Heart left ventricle (tissue), 13 donors: ENCODE measurements around the gene FOXN4.

Experiments used
- POLR2A ChIP-seq, 2 donors: fragments of 450-650 bp; IDR thresholded peaks; one replicate each; pipeline ENCODE4 v1.6.1; 2017; ENCODE audit warnings: antibody characterized with exemption in 2 of 2, mild to moderate bottlenecking in 2 of 2, moderate library complexity in 2 of 2
- TF ChIP-seq, protein P1 (sequence below), 12 donors: fragments of 200-600 bp; sonication (generic) in 4 of 12; IDR thresholded peaks; one replicate each; pipeline versions ENCODE4 v1.5.0 to v1.8.0; 2018 to 2022; ENCODE audit warnings: antibody characterized with exemption in 12 of 12, mild to moderate bottlenecking in 5 of 12
- donor health status: ischemic (EF 13 %, LVEDD 7.1; RV severe dilation, severe dysfunction).
- donor health status: DM: no; HTN: yes; CAD: no.
- donor health status: DM: no; HTN: no; CAD: no.
- donor health status: ischemic (EF 25% LVEDD 6.9; RV normal size, moderate dysfunction).
- donor health status: ischemic (EF 25% LVEDD 5.7; RV mildly dilated, moderate dysfunction).
- donor health status: ischemic (EF 35%, LVEDD 5.7; RV mildly dilated, moderate dysfunction).
- donor health status: nonischemic (EF 11% LVEDD 7.7; RV severe dilation, severe dysfunction).
- donor health status: DM: yes; HTN: yes; CAD: no.
- donor health status: PGD.
- donor health status: ischemic (EF 29% LVEDD 5.4; RV normal size, mild dysfunction).
- donor health status: nonischemic (EF 23%, LVEDD 6.1; RV moderate dilation, normal function).

DNA sequence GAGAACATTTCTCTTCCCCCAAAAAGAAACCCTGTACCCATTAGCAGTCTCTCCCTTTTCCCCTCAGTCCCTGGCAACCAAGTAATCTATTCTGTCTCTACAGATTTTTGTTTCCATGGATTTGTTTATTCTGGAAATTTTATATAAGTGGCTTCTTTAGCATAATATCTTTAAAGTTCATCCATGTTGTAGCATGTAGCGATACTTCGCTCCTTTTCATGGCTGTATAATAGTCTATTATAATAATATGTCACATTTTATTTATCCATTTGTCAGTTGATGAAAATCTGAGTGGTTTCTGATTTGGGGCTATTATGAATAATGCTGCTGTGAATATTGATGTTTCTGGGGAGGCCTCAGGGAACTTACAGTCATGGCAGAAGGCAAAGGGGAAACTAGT, 25.8 kb upstream of the FOXN4 start:
- TF ChIP-seq, protein P1, sequence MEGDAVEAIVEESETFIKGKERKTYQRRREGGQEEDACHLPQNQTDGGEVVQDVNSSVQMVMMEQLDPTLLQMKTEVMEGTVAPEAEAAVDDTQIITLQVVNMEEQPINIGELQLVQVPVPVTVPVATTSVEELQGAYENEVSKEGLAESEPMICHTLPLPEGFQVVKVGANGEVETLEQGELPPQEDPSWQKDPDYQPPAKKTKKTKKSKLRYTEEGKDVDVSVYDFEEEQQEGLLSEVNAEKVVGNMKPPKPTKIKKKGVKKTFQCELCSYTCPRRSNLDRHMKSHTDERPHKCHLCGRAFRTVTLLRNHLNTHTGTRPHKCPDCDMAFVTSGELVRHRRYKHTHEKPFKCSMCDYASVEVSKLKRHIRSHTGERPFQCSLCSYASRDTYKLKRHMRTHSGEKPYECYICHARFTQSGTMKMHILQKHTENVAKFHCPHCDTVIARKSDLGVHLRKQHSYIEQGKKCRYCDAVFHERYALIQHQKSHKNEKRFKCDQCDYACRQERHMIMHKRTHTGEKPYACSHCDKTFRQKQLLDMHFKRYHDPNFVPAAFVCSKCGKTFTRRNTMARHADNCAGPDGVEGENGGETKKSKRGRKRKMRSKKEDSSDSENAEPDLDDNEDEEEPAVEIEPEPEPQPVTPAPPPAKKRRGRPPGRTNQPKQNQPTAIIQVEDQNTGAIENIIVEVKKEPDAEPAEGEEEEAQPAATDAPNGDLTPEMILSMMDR (IDR thresholded peaks at IDR 0.05) = no peak
- TF ChIP-seq POLR2A (IDR thresholded peaks at IDR 0.05) = no peak
